ENCODE measurements around the gene ABR. TPM values are rescaled to one million over a fixed set of nuclear protein-coding genes. Genes with fewer than 3 reads are reported as not detected.

The ABR gene
- total RNA-seq, 1 donor = 112 TPM

DNA sequence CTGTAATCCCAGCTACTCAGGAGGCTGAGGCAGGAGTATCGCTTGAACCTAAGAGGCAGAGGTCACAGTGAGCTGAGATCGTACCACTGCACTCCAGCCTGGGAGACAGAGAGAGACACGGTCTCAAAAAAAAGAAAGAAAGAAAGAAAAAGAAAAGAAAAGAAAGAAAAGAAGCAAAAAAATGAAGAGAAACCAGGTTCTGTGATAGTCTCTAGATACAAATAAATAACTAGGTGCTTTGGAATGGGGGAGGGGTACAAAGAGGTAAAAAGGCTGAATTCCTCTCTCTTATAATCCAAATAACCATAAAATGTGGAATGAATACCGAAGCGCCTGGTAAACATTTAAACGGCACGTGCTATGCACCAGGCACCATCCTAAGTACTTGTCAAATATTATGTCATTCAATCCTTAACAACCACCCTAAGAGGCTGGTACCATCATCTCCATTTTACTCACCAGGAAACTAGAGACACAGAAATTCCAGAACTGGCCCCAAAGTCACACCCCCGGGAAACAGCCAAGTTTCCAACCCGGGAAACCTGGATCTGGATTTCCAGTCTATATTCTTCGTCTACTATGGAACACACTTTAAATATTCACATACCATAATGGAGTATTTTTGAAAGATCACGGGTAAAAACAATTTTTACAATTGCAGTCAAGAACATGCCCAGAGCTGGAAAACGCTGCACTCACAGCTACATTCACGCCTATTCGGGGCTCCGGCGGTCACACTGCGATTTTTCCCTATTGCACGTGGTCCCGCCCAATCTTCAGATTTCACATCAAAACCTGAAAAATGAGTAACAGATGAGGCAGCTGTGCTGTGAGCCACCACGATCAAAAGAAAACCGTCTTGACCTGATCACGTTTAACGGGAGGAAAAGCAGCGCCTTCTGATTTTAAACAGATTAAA is 210.7 kb downstream of the ABR start:
- peaks cover 11% of the 10 kb centered on the region for H3K27me3 ChIP-seq (ENCODE audit: insufficient read depth, low read length)
- H3K4me3 ChIP-seq (ENCODE audit: low read length) = no peak overlapping the region
- no peaks in the 10 kb centered on the region for H3K9me3 ChIP-seq (ENCODE audit: low read depth, low read length)
- H3K4me1 ChIP-seq (ENCODE audit: insufficient read depth, low read length) = no peaks in the 10 kb centered on the region

DNA sequence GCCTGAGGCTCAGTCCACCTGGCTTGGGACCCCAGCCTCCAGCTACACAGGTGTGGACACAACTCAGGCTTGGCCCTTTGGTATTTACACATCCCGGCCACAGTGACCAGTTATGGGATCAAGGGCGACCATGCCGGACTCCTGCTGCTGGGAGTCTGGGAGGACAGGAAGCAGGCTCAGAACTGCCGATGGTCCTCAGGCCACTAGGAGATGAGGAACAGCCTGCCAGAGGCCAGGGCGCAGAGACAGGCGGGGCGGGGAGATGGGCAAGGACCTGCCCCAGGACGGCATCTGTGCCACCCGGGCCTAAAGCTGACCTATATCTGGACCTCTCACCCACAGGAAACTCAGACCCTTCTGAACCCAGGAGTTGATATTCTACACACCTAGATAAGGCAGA is 212.7 kb downstream of the ABR start:
- H3K27me3 ChIP-seq (ENCODE audit: insufficient read depth, low read length) = peaks cover 11% of the 10 kb centered on the region

DNA sequence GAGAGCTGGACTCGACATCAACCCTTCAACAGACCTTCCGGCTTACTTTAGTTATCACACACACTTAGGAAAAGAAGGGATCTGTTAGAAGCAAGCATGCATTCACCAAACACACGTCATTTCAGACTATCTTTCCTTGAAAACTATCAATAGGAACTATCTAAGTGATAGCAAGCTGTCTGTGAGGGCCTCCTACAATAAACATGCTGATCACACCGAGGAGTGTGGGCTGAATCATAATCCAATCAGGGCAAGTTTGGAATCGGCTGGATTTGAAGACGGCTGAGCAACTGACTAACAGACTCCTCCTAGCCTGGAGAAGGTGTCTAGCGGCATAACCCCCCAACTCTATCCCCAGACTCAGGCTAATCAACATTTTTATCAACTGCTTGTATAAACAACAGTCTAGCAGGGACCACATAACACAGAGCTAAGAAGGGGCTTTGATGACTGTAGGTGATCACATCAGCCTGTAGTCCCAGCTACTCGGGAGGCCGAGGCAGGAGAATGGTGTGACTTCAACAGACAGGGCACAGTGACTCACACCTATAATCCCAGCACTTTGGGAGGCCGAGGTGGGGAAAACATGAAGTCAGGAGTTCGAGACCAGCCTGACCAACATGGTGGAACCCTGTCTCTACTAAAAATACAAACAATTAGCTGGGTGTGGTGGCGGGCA is 214.3 kb downstream of the ABR start:
- H3K27me3 ChIP-seq (ENCODE audit: insufficient read depth, low read length) = peaks cover 11% of the 10 kb centered on the region
- no peaks in the 10 kb centered on the region for H3K4me1 ChIP-seq (ENCODE audit: insufficient read depth, low read length)
- no peaks in the 10 kb centered on the region for H3K9me3 ChIP-seq (ENCODE audit: low read depth, low read length)
- H3K4me3 ChIP-seq (ENCODE audit: low read length) = no peak overlapping the region

More for the DNA sequence above, 212.7 kb downstream of the ABR start:
- Histone ChIP-seq H3K9me3 (ENCODE audit: low read depth, low read length) (no peaks in the 10 kb centered on the region), H3K4me1 (ENCODE audit: insufficient read depth, low read length) (no peaks in the 10 kb centered on the region), H3K4me3 (ENCODE audit: low read length) (no peak overlapping the region)

DNA sequence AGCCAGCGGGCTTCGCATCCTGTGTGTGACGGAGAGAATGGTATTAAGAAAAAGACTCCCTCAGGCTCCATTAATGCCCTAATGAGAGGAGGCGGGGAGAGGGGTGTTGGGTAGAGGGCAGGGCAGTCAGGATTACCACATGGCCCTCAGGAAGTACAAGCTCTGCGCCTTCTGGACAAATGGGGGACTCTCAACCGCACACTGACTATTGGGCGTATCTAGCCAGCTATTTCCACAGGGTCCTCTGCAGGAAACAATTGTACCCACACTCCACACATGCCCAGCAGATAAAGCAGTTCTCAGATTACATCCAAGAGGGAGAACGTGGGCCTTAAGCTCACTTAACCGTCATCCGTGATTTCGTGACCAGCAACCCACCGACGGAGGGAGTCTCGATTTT is 214.9 kb downstream of the ABR start:
- H3K4me1 ChIP-seq (ENCODE audit: insufficient read depth, low read length) = no peaks in the 10 kb centered on the region
- H3K4me3 ChIP-seq (ENCODE audit: low read length) = no peak overlapping the region
- peaks cover 7% of the 10 kb centered on the region for H3K27me3 ChIP-seq (ENCODE audit: insufficient read depth, low read length)

DNA sequence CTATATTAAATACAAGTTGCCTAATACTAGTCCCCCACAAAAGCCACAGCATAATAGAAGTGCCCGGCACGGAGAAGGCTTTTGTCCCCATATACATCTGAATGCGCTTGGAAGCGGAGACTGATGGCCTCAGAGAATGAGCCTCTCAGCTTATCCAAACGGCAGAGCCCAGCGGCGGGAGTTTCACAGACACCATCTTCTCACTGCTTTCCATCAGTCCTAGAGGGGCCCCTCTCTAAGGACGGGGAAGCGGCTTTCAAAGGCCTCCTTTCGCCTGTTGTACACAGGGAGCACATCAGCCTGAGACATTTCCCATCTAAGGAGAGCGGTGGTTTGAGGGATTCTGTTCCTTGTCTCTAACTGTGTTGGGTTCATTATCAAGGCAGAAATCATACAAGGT is 217.1 kb downstream of the ABR start:
- H3K4me3 ChIP-seq (ENCODE audit: low read length) = no peak overlapping the region
- no peaks in the 10 kb centered on the region for H3K9me3 ChIP-seq (ENCODE audit: low read depth, low read length)
- no peaks in the 10 kb centered on the region for H3K27me3 ChIP-seq (ENCODE audit: insufficient read depth, low read length)
- no peaks in the 10 kb centered on the region for H3K4me1 ChIP-seq (ENCODE audit: insufficient read depth, low read length)

More for the DNA sequence above, 214.9 kb downstream of the ABR start:
- H3K9me3 ChIP-seq (ENCODE audit: low read depth, low read length) = no peaks in the 10 kb centered on the region

DNA sequence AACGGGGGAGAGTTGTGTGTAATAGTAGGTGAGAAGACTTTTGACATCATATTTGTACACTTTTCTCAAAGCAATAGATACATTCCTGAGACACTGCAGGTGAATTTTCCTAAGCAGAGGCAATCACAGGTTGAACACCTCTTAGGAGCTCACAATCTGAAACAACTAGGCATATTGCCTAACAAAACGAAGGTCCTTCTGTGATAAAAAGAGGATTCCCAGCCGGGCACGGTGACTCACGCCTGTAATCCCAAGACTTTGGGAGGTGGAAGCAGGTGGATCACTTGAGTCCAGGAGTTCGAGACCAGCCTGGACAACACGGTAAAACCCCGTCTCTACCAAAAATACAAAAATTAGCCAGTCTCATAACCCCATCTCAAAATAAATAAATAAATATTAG is 217.6 kb downstream of the ABR start:
- Histone ChIP-seq H3K27me3 (ENCODE audit: insufficient read depth, low read length) (no peaks in the 10 kb centered on the region), H3K4me3 (ENCODE audit: low read length) (no peak overlapping the region), H3K9me3 (ENCODE audit: low read depth, low read length) (no peaks in the 10 kb centered on the region), H3K4me1 (ENCODE audit: insufficient read depth, low read length) (no peaks in the 10 kb centered on the region)

DNA sequence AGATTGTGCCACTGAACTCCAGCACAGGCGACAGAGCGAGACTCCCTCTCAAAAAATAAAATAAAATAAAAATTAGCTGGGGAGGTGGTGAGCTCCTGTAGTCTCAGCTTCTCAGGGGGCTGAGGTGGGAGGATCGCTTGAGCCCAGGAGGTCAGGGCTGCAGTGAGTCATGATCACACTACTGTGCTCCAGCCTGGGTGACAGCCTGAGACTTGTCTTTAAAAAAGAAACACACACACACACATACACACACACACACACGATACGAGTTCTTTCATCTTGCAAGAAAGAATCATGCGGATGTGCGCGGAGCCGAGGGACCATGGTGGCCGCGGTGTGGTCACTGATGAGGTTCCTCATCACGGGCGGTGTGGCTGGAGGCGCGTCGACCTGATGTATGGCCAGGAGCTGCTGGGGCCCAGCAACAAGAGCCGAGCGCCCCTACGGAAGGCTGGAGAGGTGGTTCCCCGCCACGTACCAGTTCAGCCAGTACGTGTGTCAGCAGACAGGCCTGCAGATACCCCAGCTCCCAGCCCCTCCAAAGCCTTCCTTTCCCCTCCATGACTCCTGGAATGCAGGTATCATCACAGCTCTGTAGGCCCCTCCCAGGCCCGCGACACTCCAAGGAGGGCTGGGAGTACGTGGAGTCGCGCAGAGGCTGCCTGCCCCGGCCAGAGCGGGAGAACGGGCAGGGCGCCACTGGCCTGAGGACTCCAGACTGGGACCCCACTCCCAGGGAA is 220.9 kb downstream of the ABR start:
- Histone ChIP-seq H3K4me1 (ENCODE audit: insufficient read depth, low read length) (no peaks in the 10 kb centered on the region), H3K9me3 (ENCODE audit: low read depth, low read length) (no peaks in the 10 kb centered on the region), H3K27me3 (ENCODE audit: insufficient read depth, low read length) (no peaks in the 10 kb centered on the region), H3K4me3 (ENCODE audit: low read length) (no peak overlapping the region)

DNA sequence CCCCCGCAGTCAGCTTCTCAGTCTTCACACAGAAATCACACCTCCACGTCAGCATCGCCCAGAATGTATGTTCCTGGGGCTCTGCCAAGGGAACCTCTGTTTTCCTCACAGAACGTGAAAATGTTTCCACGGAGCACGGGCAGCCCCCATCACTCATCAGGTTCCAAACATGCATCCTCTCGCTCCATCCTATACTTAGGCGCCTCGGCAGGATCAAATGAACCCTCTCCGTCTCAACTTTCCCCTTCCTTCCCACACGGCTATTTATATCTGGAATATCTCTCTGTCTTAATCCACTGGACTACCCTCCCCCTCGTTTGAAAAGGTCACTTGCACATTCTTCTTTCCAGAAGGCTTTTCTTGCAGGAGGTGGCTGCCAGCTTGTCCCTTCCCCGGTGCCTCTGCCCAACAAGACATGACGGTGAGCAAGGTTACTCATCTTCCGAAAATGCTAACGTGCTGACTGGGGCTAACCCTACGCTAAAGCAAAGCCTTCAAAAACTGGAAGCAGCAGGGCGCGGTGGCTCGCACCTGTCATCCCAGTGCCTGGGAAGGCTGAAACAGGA is 221.8 kb downstream of the ABR start:
- no peak overlapping the region for H3K4me3 ChIP-seq (ENCODE audit: low read length)
- H3K27me3 ChIP-seq (ENCODE audit: insufficient read depth, low read length) = no peaks in the 10 kb centered on the region

DNA sequence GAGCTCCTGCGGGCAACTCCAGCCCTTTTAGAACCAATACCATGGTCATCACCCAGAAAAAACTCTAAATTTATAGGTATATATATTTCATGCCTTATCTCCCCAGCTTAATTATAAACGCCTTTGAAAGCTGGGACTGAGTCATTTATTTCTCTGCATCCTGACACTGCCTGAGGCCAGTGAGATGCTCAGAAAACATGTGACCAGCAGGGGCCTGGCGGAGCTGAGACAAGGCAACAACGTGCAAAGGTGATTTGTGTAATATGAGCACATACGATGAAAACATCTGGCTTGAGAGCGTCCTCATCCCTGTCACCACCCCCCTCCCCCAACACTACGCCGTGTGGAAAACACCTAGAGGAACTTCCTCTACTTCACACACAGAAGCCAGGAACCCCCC is 222.9 kb downstream of the ABR start:
- H3K4me1 ChIP-seq (ENCODE audit: insufficient read depth, low read length) = no peaks in the 10 kb centered on the region
- H3K27me3 ChIP-seq (ENCODE audit: insufficient read depth, low read length) = no peaks in the 10 kb centered on the region
- no peak overlapping the region for H3K4me3 ChIP-seq (ENCODE audit: low read length)
- no peaks in the 10 kb centered on the region for H3K9me3 ChIP-seq (ENCODE audit: low read depth, low read length)

More for the DNA sequence above, 221.8 kb downstream of the ABR start:
- no peaks in the 10 kb centered on the region for H3K4me1 ChIP-seq (ENCODE audit: insufficient read depth, low read length)
- H3K9me3 ChIP-seq (ENCODE audit: low read depth, low read length) = no peaks in the 10 kb centered on the region

DNA sequence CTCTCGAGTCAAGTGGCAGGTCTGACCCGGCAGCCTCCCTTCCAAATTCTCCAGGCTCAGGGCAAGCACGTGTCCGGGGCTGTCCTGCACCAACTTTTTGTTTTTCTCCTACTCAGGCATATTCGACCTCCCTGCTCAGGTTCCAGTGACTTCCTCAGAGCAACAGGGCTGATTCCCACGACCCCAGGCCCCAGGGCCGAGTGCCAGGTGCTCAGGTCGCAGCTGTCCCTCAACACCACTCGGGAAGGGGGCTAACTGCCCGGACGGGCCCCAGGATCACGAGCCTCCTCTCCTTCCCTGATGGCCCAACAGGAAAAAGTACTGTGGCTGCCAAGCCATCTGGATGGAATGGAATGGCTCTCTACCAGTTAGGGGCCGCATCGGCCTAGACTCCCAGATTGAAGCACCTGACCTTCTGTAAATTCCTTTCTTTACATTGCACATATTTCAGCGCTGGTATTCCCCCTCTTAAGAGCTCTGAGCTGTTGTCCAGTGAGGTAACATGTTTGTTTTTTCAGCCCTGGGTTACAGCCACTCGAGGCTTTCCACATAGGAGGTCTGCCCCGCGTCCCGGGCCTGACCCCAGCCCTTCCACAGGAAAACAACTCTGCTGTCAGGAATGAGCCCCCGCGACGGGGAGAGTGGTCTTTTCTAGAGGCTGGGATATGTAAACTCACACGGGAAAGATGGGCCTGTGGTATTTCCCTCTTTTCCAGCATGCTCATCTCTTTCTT is 225.2 kb downstream of the ABR start:
- Histone ChIP-seq H3K9me3 (ENCODE audit: low read depth, low read length) (no peaks in the 10 kb centered on the region), H3K4me3 (ENCODE audit: low read length) (no peak overlapping the region), H3K4me1 (ENCODE audit: insufficient read depth, low read length) (no peaks in the 10 kb centered on the region), H3K27me3 (ENCODE audit: insufficient read depth, low read length) (no peaks in the 10 kb centered on the region)

DNA sequence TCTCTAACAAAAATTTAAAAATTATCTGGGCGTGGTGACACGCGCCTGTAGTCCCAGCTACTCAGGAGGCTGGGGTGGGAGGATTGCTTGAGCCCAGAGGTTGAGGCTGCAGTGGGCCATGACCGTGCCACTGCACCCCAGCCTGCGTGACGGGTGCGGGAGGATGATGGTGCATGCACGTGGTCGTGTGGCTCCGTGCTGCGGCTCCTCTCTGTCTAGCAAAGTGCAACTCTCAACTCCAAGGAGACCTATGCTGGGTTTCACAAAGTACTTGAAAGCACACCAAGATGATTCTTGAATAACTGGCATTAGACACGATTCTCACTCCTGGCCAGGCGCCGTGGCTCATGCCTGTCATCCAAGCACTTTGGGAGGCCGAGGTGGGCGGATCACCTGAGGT is 226.0 kb downstream of the ABR start:
- no peaks in the 10 kb centered on the region for H3K27me3 ChIP-seq (ENCODE audit: insufficient read depth, low read length)
- no peaks in the 10 kb centered on the region for H3K9me3 ChIP-seq (ENCODE audit: low read depth, low read length)
- H3K4me3 ChIP-seq (ENCODE audit: low read length) = no peak overlapping the region
- no peaks in the 10 kb centered on the region for H3K4me1 ChIP-seq (ENCODE audit: insufficient read depth, low read length)

Other genes starting within 250 kb of the ABR start
- 0.52 TPM for gene NXN, start 200.2 kb downstream of the ABR start, total RNA-seq
- gene TIMM22, start 182.9 kb downstream of the ABR start, total RNA-seq = 9.4 TPM
- not detected for gene BHLHA9, start 90.5 kb upstream of the ABR start, total RNA-seq
- not detected for gene TRARG1, start 99.7 kb upstream of the ABR start, total RNA-seq
- gene YWHAE, start 220.2 kb upstream of the ABR start, total RNA-seq = 202 TPM